ENCODE data around the gene RNF167. TPM values are rescaled to one million over a fixed set of nuclear protein-coding genes. Genes with fewer than 3 reads are reported as not detected.

The RNF167 gene
- total and polyA plus RNA-seq, 2 of the 13 experiments (the other 11 are each of a cell fraction or from before 2014, with no cell fraction given) = 44.1 to 45.4 TPM

DNA sequence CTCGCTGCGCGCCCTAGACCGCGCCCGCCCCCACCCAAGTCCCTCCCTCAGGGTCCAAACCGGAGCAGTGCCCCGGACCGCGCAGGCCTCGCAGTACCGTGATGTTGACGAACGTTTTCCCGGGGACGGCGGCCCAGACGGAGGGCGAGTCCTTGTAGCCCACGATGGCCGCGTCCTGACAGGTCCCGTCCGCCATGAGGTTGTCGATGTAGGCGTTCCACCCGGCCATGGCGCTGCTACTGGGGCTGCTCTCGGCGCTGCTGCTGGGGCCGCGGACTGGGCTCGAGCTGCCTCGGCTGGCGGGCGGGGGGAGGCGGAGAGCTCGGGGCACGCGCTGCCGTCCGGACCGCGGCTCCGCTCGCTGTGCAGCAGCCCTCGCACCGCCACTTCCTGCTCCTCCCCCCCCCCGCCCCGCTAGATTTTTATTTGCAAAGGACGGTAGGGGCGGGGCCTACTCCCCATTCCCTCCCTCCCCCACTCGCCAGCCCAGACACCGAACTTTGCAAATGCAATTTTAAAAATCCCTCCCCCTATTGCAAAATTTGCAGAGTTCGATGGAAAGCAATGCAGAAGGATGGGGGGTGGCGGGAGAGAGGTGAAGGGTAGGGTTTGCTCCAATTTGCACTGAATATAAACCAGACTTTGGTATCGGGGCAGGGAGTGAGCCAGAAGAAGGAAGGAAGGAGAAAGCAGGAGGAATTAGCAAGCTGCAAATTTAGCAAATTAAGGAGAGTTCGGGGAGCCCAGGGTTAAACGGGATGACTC is 8.3 kb downstream of the RNF167 start, which contains the start of gene PFN1 (continued):
- TF ChIP-seq, protein P1, sequence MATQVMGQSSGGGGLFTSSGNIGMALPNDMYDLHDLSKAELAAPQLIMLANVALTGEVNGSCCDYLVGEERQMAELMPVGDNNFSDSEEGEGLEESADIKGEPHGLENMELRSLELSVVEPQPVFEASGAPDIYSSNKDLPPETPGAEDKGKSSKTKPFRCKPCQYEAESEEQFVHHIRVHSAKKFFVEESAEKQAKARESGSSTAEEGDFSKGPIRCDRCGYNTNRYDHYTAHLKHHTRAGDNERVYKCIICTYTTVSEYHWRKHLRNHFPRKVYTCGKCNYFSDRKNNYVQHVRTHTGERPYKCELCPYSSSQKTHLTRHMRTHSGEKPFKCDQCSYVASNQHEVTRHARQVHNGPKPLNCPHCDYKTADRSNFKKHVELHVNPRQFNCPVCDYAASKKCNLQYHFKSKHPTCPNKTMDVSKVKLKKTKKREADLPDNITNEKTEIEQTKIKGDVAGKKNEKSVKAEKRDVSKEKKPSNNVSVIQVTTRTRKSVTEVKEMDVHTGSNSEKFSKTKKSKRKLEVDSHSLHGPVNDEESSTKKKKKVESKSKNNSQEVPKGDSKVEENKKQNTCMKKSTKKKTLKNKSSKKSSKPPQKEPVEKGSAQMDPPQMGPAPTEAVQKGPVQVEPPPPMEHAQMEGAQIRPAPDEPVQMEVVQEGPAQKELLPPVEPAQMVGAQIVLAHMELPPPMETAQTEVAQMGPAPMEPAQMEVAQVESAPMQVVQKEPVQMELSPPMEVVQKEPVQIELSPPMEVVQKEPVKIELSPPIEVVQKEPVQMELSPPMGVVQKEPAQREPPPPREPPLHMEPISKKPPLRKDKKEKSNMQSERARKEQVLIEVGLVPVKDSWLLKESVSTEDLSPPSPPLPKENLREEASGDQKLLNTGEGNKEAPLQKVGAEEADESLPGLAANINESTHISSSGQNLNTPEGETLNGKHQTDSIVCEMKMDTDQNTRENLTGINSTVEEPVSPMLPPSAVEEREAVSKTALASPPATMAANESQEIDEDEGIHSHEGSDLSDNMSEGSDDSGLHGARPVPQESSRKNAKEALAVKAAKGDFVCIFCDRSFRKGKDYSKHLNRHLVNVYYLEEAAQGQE (IDR thresholded peaks at IDR 0.05; ENCODE audit: borderline replicate concordance in 1 of 2, low read depth in 1 of 2, low read length in 2 of 2) = peak in 1 of 2 experiments; percentile 44; a peak in 1 of 4 replicates
- TF ChIP-seq ZNF841 (CRISPR knock-in tag; IDR thresholded peaks at IDR 0.05; ENCODE audit: borderline replicate concordance) (no peak; the same call in 1 of the 2 replicates), ZNF713 (CRISPR knock-in tag; IDR thresholded peaks at IDR 0.05) (0 out of 2 replicates have a peak, but pooled peaks have one; percentile 47), SPEN (CRISPR knock-in tag; IDR thresholded peaks at IDR 0.05; ENCODE audit: low read depth) (peak; percentile 62), ARID2 (CRISPR knock-in tag; IDR thresholded peaks at IDR 0.05; ENCODE audit: borderline replicate concordance) (no peak; the same call in 1 of the 2 replicates), SMAD9 (CRISPR knock-in tag; IDR thresholded peaks at IDR 0.05) (0 out of 2 replicates have a peak, but pooled peaks have one; percentile 57), ZNF563 (CRISPR knock-in tag; IDR thresholded peaks at IDR 0.05) (0 out of 2 replicates have a peak, but pooled peaks have one; percentile 16), IKZF4 (CRISPR knock-in tag; IDR thresholded peaks at IDR 0.05; ENCODE audit: borderline replicate concordance, low read depth, not compliant biosample characterization) (peak; percentile 94), NFYC (CRISPR knock-in tag; IDR thresholded peaks at IDR 0.05) (no peak), ZSCAN29 (CRISPR knock-in tag; conservative IDR thresholded peaks at IDR 0.05) (no peak), ZNF567 (CRISPR knock-in tag; IDR thresholded peaks at IDR 0.05; ENCODE audit: borderline replicate concordance) (0 out of 2 replicates have a peak, but pooled peaks have one; percentile 23), NR1H2 (CRISPR knock-in tag; IDR thresholded peaks at IDR 0.05; ENCODE audit: borderline replicate concordance, low read depth) (peak; percentile 58; the same call in 1 of the 2 replicates), FOXC1 (CRISPR knock-in tag; IDR thresholded peaks at IDR 0.05; ENCODE audit: borderline replicate concordance) (no peak), ELF4 (CRISPR knock-in tag; IDR thresholded peaks at IDR 0.05; ENCODE audit: borderline replicate concordance) (no peak), GZF1 (CRISPR knock-in tag; IDR thresholded peaks at IDR 0.05) (no peak), TMF1 (CRISPR knock-in tag; IDR thresholded peaks at IDR 0.05; ENCODE audit: low read depth) (peak; percentile 36; the same call in 1 of the 2 replicates)
- TF ChIP-seq, protein P2, sequence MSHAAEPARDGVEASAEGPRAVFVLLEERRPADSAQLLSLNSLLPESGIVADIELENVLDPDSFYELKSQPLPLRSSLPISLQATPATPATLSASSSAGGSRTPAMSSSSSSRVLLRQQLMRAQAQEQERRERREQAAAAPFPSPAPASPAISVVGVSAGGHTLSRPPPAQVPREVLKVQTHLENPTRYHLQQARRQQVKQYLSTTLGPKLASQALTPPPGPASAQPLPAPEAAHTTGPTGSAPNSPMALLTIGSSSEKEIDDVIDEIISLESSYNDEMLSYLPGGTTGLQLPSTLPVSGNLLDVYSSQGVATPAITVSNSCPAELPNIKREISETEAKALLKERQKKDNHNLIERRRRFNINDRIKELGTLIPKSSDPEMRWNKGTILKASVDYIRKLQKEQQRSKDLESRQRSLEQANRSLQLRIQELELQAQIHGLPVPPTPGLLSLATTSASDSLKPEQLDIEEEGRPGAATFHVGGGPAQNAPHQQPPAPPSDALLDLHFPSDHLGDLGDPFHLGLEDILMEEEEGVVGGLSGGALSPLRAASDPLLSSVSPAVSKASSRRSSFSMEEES (CRISPR knock-in tag; IDR thresholded peaks at IDR 0.05) = 0 out of 2 replicates have a peak, but pooled peaks have one; percentile 8
- TF ChIP-seq, protein P3, sequence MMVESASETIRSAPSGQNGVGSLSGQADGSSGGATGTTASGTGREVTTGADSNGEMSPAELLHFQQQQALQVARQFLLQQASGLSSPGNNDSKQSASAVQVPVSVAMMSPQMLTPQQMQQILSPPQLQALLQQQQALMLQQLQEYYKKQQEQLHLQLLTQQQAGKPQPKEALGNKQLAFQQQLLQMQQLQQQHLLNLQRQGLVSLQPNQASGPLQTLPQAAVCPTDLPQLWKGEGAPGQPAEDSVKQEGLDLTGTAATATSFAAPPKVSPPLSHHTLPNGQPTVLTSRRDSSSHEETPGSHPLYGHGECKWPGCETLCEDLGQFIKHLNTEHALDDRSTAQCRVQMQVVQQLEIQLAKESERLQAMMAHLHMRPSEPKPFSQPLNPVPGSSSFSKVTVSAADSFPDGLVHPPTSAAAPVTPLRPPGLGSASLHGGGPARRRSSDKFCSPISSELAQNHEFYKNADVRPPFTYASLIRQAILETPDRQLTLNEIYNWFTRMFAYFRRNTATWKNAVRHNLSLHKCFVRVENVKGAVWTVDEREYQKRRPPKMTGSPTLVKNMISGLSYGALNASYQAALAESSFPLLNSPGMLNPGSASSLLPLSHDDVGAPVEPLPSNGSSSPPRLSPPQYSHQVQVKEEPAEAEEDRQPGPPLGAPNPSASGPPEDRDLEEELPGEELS (CRISPR knock-in tag; IDR thresholded peaks at IDR 0.05) = 0 out of 2 replicates have a peak, but pooled peaks have one; percentile 29
- TF ChIP-seq, protein P4, sequence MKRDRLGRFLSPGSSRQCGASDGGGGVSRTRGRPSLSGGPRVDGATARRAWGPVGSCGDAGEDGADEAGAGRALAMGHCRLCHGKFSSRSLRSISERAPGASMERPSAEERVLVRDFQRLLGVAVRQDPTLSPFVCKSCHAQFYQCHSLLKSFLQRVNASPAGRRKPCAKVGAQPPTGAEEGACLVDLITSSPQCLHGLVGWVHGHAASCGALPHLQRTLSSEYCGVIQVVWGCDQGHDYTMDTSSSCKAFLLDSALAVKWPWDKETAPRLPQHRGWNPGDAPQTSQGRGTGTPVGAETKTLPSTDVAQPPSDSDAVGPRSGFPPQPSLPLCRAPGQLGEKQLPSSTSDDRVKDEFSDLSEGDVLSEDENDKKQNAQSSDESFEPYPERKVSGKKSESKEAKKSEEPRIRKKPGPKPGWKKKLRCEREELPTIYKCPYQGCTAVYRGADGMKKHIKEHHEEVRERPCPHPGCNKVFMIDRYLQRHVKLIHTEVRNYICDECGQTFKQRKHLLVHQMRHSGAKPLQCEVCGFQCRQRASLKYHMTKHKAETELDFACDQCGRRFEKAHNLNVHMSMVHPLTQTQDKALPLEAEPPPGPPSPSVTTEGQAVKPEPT (CRISPR knock-in tag; IDR thresholded peaks at IDR 0.05; ENCODE audit: low read depth) = peak; percentile 25; the same call in 1 of the 2 replicates

Measured in HepG2 (cell line).